ENCODE data around the gene MFRP.

MFRP gene

GRCh38 chr11:119355091-119355843, 8.8 kb upstream of the MFRP start:
- no peak for DNase-seq

DNA sequence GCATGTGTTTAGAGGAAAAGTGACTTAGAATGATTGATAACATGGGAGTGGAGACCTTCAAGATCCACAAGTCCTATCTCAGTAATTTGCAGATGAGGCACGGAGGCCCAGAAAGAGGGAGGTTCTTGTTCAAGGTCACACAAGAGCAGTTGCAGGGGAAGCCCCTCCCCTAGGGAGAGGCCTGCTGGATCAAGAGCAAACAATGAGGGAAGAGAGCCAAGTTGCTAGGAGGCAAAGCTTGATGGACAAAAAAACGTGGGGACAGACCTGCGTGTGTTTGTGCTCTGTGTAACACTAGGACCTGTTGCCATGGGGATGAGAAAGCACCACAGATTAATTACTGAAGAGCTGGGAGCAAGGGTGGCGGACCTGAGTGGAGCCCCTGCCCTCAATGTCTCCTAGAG, 6.4 kb upstream of the MFRP start:
- no peak for DNase-seq

GRCh38 chr11:119351232-119351631, 4.7 kb upstream of the MFRP start:
- no peak for DNase-seq

DNA sequence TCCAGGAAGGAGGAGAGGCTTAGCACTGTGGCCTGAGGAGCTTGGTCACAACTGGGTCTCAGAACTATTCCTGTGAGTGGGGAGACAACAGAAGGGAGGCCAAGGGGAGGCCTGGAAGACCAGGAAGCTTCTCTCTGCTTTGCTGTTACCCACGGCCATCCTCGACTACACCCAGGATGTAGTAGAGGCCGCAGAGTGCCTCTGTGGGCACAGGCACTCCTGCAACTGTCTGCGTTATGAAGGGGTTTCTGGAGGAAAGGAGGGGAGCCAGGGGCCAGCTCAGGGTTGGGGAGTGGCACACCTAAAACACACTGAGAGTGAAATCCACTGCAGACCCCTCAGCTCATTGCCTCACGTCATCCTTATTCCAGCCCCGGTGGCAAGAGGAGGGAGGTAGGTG, 3.8 kb upstream of the MFRP start:
- no peak for DNase-seq

GRCh38 chr11:119347940-119348605, 1.6 kb upstream of the MFRP start:
- no peak for DNase-seq

DNA sequence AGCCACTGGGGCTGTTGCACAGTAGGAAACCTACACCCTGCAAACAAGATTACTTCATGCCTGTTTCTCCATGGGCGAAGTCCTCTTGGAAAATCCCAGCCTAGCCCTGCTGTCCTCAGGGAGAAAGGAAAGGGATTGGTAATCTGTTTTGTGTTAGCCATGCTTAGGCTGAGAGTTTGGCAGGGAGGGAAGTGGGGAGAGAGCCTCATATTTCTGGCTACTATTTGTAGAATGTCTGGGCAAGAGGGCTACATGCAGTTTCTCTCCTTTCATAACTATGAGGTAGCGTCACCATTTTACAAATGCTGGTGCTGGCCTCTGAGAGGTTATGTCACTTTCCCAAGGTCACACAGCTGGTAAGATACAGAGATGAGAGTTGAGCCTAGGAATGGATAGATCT, 737 bp upstream of the MFRP start:
- no peak for DNase-seq

GRCh38 chr11:119345685-119346084, 820 bp downstream of the MFRP start:
- DNase-seq = no peak

- DNase-seq = no peak
Observed at GRCh38 chr11:119344291-119345010, 2.1 kb downstream of the MFRP start.

- no peak for DNase-seq
Observed at GRCh38 chr11:119343726-119344125, 2.8 kb downstream of the MFRP start.

GRCh38 chr11:119342362-119343130, 4.0 kb downstream of the MFRP start:
- no peak for DNase-seq

DNA sequence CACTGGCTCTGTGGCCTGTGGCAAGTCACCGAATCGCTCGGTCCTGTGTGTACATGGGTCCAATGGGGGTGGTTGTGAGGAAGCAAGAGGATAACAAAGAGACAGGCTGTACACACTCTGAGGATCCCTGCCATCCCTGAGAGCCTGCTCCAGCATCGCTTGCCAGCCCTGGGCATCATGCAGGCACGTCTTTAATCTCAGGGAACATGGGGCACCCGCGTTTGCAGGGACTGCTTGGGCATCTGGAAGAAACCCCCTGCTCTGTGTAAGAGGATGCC, 4.5 kb downstream of the MFRP start:
- no peak for DNase-seq

- DNase-seq = no peak
Observed at GRCh38 chr11:119341222-119342022, 5.1 kb downstream of the MFRP start.

DNA sequence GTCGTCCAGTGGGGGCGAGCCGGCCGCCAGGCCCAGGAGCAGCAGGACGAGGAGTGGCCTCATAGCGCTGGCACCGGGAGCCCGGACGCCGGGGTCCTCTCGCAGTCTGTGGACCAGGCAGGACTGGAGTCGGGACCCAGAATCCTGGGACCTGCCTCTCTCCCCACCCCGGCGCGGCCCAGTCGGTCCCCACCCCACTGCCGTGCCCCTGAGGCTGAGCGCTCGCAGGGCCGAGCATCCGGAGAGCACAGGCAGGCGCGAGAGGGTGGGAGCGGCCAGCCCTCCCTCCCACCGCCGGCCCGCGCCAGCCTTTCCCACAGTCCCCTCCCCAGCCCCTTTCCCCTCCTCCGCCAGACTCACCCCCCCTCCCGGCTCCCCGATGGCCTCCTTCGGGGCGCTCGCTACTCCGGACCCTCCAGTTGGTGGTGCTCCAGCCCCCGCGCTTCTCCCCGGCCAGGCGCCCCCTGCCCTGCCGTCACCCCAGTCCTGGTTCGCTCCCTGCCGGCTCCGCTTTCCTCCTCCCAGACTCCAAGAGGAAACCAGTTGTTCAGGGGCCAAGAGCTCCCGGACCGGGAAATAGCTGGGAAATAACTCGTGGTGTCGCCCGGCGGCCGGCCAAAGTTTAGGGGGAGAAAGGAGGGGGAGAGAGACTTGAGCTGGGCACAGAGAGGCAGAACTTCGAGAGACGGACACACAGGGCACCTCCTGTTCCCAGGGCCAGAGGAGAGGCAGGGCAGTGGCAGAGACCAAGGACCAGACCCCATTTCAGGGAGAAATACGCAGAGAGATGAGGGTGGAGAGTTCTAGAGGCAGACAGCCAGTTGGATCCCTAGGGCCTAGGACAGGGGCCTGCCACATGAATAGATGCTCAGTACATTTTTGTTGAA, 5.9 kb downstream of the MFRP start, which contains the start of gene C1QTNF5:
Gene C1QTNF5, minus strand, starts transcription at position 549 of the 887 bp plus-strand sequence. Its CDS starts 486 bp downstream, at position 63.
- DNase-seq = no peak

GRCh38 chr11:119339589-119340334, 6.7 kb downstream of the MFRP start:
- peak; percentile 36 for DNase-seq

- no peak for DNase-seq
Observed at GRCh38 chr11:119338965-119339588, 7.4 kb downstream of the MFRP start.

DNA sequence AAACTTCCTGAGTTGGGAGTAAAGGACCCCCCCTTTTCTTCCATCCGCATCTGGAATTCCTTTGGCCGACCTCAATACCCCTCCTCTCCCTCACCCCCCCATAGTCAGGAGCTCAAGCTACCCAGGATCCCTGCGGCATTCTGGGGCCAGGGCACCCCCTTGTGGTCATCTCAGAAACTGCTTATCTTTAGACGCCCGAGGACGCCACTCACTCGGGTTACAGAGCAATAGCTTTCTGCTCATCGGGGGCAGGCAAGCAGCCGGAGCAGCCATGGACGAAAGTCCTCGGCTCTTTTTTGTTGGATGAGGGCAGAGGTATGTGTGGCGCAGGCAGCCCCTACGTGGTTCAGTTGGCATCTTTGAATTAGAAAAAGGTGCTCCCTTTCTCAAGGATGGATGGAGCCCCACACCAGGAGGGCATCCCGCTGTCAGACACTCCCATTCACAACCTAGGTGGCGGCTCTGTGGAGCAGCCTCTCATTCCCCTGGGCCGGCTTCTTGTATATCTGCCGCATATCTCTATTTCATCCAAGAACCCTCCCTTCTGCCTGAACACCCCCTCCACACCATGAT, 8.1 kb downstream of the MFRP start:
- peak; percentile 72 for DNase-seq

GRCh38 chr11:119337581-119338317, 8.8 kb downstream of the MFRP start:
- DNase-seq = no peak

DNA sequence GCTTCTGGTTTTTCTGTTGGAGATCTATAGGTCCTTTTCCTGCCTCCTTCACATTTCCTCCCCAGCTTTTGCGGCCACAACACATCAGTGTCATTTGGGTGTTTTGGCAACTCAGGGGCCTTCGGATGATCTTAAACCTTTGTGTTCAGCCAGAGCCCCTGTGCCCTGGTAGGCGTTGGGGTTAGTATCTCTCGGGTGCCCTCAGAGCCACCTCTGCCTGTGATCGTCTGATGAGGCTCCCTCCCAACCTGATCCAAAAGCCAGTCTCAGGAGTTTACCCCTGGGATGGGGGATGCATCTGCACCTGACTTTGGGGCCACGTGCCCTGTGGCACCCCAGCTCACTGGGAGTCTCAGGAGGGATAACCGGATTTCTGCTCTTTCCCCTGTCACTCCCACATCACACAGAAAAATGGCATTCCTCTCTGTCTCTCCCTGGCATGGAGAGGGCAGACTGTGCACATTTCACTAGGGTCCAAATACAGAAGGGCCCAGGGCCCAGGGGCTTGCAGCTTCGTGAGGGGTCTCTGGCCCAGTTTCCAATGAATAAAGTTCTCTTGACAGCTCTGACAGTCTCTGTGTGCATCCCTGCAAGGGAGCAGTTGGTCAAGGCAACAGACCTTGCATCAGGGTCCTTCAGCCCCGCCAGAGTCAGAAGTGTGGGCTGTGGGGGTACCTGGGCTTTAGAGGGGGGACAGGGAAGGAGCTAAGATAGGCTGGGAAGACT, 9.6 kb downstream of the MFRP start:
- DNase-seq = no peak
